Measurements from ENCODE around the gene RAB44. TPM values are rescaled to one million over a fixed set of nuclear protein-coding genes. Genes with fewer than 3 reads are reported as not detected.

The RAB44 gene
- total and polyA plus RNA-seq, 2 of the 4 experiments (the other 2 are of a cell fraction) = 0.03 TPM; not detected in 1

GRCh38 chr6:36700071-36700812, 2.6 kb downstream of the RAB44 start:
- no peak overlapping the region for H3K4ac ChIP-seq (ENCODE audit: low read depth, low read length)
- H2BK15ac ChIP-seq (ENCODE audit: low read depth, low read length) = no peak overlapping the region
- ATAC-seq (ENCODE audit: low read depth) (no peak), DNase-seq (no peak)
- POLR2A ChIA-PET (ENCODE audit: unreplicated experiment) = no interaction called here
- TF ChIP-seq RCOR1 (IDR thresholded peaks at IDR 0.05; ENCODE audit: insufficient replicate concordance, low read length) (no peak), NFE2L2 (IDR thresholded peaks at IDR 0.05; ENCODE audit: low read depth, low read length) (no peak), MAFK (IDR thresholded peaks at IDR 0.05; ENCODE audit: low read depth, low read length) (no peak), CHD1 (IDR thresholded peaks at IDR 0.05; ENCODE audit: low read depth, low read length) (no peak), RFX5 (IDR thresholded peaks at IDR 0.05; ENCODE audit: low read depth, low read length) (no peak), MXI1 (IDR thresholded peaks at IDR 0.05; ENCODE audit: borderline replicate concordance, low read depth, low read length) (no peak), CEBPB (IDR thresholded peaks at IDR 0.05; ENCODE audit: low read depth, low read length) (no peak)
- no peaks in the 10 kb centered on the region for H3K36me3 ChIP-seq (ENCODE audit: control insufficient read depth, insufficient read depth, low read length)
- H3K79me1 ChIP-seq (ENCODE audit: low read depth in 1 of 2, low read length in 2 of 2) = no peaks in the 10 kb centered on the region
- peaks cover 21% of the 10 kb centered on the region for H3K27me3 ChIP-seq (ENCODE audit: control insufficient read depth, insufficient read depth, low read length)
- H4K20me1 ChIP-seq (ENCODE audit: insufficient read depth, low read length) = no peaks in the 10 kb centered on the region
- peaks cover 3% of the 10 kb centered on the region for H3K9me3 ChIP-seq (ENCODE audit: control insufficient read depth, insufficient read depth, low read length)
- H3K14ac ChIP-seq (replicated peaks; ENCODE audit: low read depth, low read length) = no peak overlapping the region
- H2AFZ ChIP-seq (replicated peaks; ENCODE audit: low read length, poor library complexity) = no peak overlapping the region
- H3K27ac ChIP-seq (ENCODE audit: insufficient read depth, low read length) = no peak overlapping the region
- H3K23ac ChIP-seq (ENCODE audit: low read depth, low read length) = no peak overlapping the region
- no peak overlapping the region for H2AK5ac ChIP-seq (ENCODE audit: low read depth, low read length)
- no peak overlapping the region for H2BK5ac ChIP-seq (ENCODE audit: low read depth, low read length, poor library complexity, severe bottlenecking)
- no peak overlapping the region for H4K8ac ChIP-seq (ENCODE audit: low read depth in 2 of 2, low read length in 2 of 2)
- no CpG with 5 or more reads among the region's 7 CpGs for WGBS, 2 experiments (ENCODE audit: extremely low coverage in 2 of 2, insufficient read length in 1 of 2)
- no peak overlapping the region for H3K4me2 ChIP-seq (ENCODE audit: low read depth, low read length)
- H4K5ac ChIP-seq (ENCODE audit: low read depth, low read length) = no peak overlapping the region
- no peak overlapping the region for H3K4me3 ChIP-seq (ENCODE audit: insufficient read depth, low read depth, low read length)
- no peak overlapping the region for H2AK9ac ChIP-seq (replicated peaks; ENCODE audit: low read depth, low read length, poor library complexity)
- dilution Hi-C loops (cut with HindIII; ENCODE audit: low sequenced_read_pairs, unreplicated experiment) (no loop called here), in situ Hi-C loops (cut with MboI; ENCODE audit: low sequenced_read_pairs) (loop anchor here (5.0 kb wide), 1 partner anchor 52 kb away; no protein-coding TSS in a partner anchor), intact Hi-C loops (cut with micrococcal nuclease) (no loop called here)
- CTCF ChIA-PET = interaction anchor here (0.9 kb wide), 1 partner anchor 24 kb away, joined by 3 read pairs; no protein-coding TSS in a partner anchor
- no peaks in the 10 kb centered on the region for H3K4me1 ChIP-seq (ENCODE audit: control insufficient read depth, insufficient read depth, low read length)
- no peak overlapping the region for H3K56ac ChIP-seq (ENCODE audit: extremely low read depth, insufficient read depth, low read length)
- no peak overlapping the region for H4K91ac ChIP-seq (ENCODE audit: insufficient read depth, low read depth, low read length)
- H3K9me1 ChIP-seq (ENCODE audit: insufficient read depth, low read length) = peaks cover 3% of the 10 kb centered on the region; the same call in 1 of the 2 replicates
- no peak overlapping the region for H2BK120ac ChIP-seq (ENCODE audit: low read depth, low read length)
- BruUV-seq (replicated peaks) = no TSS peak
- no peak overlapping the region for H3K18ac ChIP-seq (ENCODE audit: low read depth, low read length)
- no peak overlapping the region for H2BK20ac ChIP-seq (ENCODE audit: low read depth, low read length)
- H3K9ac ChIP-seq (ENCODE audit: low read depth, low read length) = no peak overlapping the region

Data from IMR-90 (cell line).